HepG2 (cell line): ENCODE results near the gene GALNT5. TPM values are rescaled to one million over a fixed set of nuclear protein-coding genes. Genes with fewer than 3 reads are reported as not detected.

ENCODE experiments used
- ATAC-seq: fragments of 200-7000 bp; cut with Tn5 transposase; 3 replicates; pipeline ENCODE4 v1.9.1; 2020; ENCODE audit warnings: mild to moderate bottlenecking, moderate library complexity
- BruUV-seq: library from RNA; stranded (reverse); fragments of 400-500 nt; replicated peaks from 2 replicates; lab custom pipeline; 2021; lab: Mats Ljungman, UMichigan
- CTCF ChIA-PET: fragments of 300-600 bp; formaldehyde crosslinking; extraction: SDS; loops from one replicate; lab custom pipeline; 2021; ENCODE audit warnings: low total read pairs, inconsistent platforms, low intra/inter-chr PET ratio; lab: Yijun Ruan, JAX
- POLR2A ChIA-PET: fragments of 350-600 bp; sonication (Branson Sonifier 250); formaldehyde crosslinking; loops from one replicate; lab custom pipeline; 2020; ENCODE audit warnings: antibody characterized with exemption, inconsistent platforms; lab: Yijun Ruan, JAX
- DNase-seq: peaks from one replicate; pipeline ENCODE4 v3.0.0-alpha.2; 2015; ENCODE audit warnings: low spot score
- FAIRE-seq: peaks from 3 replicates; lab custom pipeline; 2011; peaks lifted over from hg19 to GRCh38; lab: Jason Lieb, UNC
- H2AFZ ChIP-seq: one replicate; pipeline ENCODE4 v1.6.1; 2011; ENCODE audit warnings: low read length, inconsistent platforms
- H3K27ac ChIP-seq: fragments of 300-600 bp; 3 replicates; pipeline ENCODE4 v1.8.0; 2011; ENCODE audit warnings: mixed run types, mild to moderate bottlenecking, mixed read lengths, low read length, inconsistent platforms; ENCODE audit not compliant: insufficient read depth; ENCODE audit errors: extremely low read length
- H3K27me3 ChIP-seq, 2 experiments: fragments of 200-600 bp in 1 of 2; 2 replicates in 1 of 2; 3 replicates in 1 of 2; pipeline versions ENCODE4 v1.6.0 to v1.8.0; 2011; ENCODE audit warnings: low read length in 2 of 2, mild to moderate bottlenecking in 2 of 2, moderate library complexity in 2 of 2, inconsistent platforms in 1 of 2; ENCODE audit not compliant: insufficient read depth in 2 of 2, control insufficient read depth in 1 of 2
- H3K36me3 ChIP-seq, 2 experiments: fragments of 200-600 bp in 1 of 2; replicated peaks in 1 of 2; 2 replicates in 1 of 2; 3 replicates in 1 of 2; pipeline versions ENCODE4 v1.5.1 to v1.8.0; 2011; ENCODE audit warnings: low read length in 2 of 2, inconsistent platforms in 1 of 2; ENCODE audit not compliant: insufficient read depth in 2 of 2, control insufficient read depth in 1 of 2
- H3K4me1 ChIP-seq: 2 replicates; pipeline ENCODE4 v1.5.1; 2012; ENCODE audit warnings: low read length, inconsistent platforms; ENCODE audit not compliant: insufficient read depth
- H3K4me2 ChIP-seq: 2 replicates; pipeline ENCODE4 v1.6.0; 2011; ENCODE audit warnings: low read depth, low read length, inconsistent platforms
- H3K4me3 ChIP-seq, 3 experiments: fragments of 200-600 bp in 1 of 3; sonication (generic), shearing (Covaris generic) in 1 of 3; replicated peaks in 1 of 3; 2 replicates each; pipeline ENCODE4 v1.5.1; 2011 to 2016; ENCODE audit warnings: low read length in 3 of 3, inconsistent platforms in 2 of 3, low read depth in 2 of 3, mild to moderate bottlenecking in 2 of 3, control low read depth in 1 of 3, mixed read lengths in 1 of 3; ENCODE audit not compliant: insufficient read depth in 1 of 3
- H3K79me2 ChIP-seq: one replicate; pipeline ENCODE4 v1.6.1; 2011; ENCODE audit warnings: low read length, inconsistent platforms; ENCODE audit not compliant: insufficient read depth
- H3K9ac ChIP-seq: 2 replicates; pipeline ENCODE4 v1.6.0; 2011; ENCODE audit warnings: mild to moderate bottlenecking, low read depth, low read length, inconsistent platforms; ENCODE audit not compliant: insufficient read depth
- H3K9me3 ChIP-seq: 2 replicates; pipeline ENCODE4 v1.5.1; 2012; ENCODE audit warnings: mild to moderate bottlenecking, low read length
- H4K20me1 ChIP-seq: 2 replicates; pipeline ENCODE4 v1.6.0; 2011; ENCODE audit warnings: inconsistent platforms, mild to moderate bottlenecking, low read length, moderate library complexity; ENCODE audit not compliant: insufficient read depth
- GATA4 ChIP-seq: sonication (generic); IDR thresholded peaks from 2 replicates; pipeline ENCODE4 v1.6.1; 2016; ENCODE audit warnings: antibody characterized with exemption, low read depth, borderline replicate concordance
- HNF1B ChIP-seq: sonication (generic); formaldehyde crosslinking; IDR thresholded peaks from 2 replicates; pipeline ENCODE4 v1.5.1; 2020; ENCODE audit warnings: mild to moderate bottlenecking, moderate library complexity, missing genetic modification reagents
- IKZF5 ChIP-seq: IDR thresholded peaks from 2 replicates; pipeline ENCODE4 v1.6.1; 2018; ENCODE audit warnings: missing genetic modification reagents, mild to moderate bottlenecking, missing compliant biosample characterization
- MIXL1 ChIP-seq: IDR thresholded peaks from 2 replicates; pipeline ENCODE4 v1.6.1; 2016
- RFX1 ChIP-seq: fragments of 450-650 bp; IDR thresholded peaks from 2 replicates; pipeline ENCODE4 v1.6.1; 2017
- SIN3A ChIP-seq: IDR thresholded peaks from 2 replicates; pipeline ENCODE4 v1.6.1; 2011; ENCODE audit warnings: low read depth, mild to moderate bottlenecking, control low read depth, low read length, borderline replicate concordance
- SPEN ChIP-seq: sonication (generic); formaldehyde crosslinking; IDR thresholded peaks from 2 replicates; pipeline ENCODE4 v1.5.1; 2020; ENCODE audit warnings: low read depth, mild to moderate bottlenecking, missing genetic modification reagents
- ZFP36L1 ChIP-seq: sonication (generic); formaldehyde crosslinking; IDR thresholded peaks from 2 replicates; pipeline ENCODE4 v1.8.0; 2022; ENCODE audit warnings: mild to moderate bottlenecking, missing genetic modification reagents, moderate library complexity
- ZFP62 ChIP-seq: sonication (generic); formaldehyde crosslinking; IDR thresholded peaks from 2 replicates; pipeline ENCODE4 v1.4.0; 2020; ENCODE audit warnings: missing genetic modification reagents
- ZMAT3 ChIP-seq: sonication (generic); formaldehyde crosslinking; conservative IDR thresholded peaks from 2 replicates; pipeline ENCODE4 v1.7.0; 2021; ENCODE audit warnings: missing genetic modification reagents
- ZNF33B ChIP-seq: sonication (generic); formaldehyde crosslinking; IDR thresholded peaks from 2 replicates; pipeline ENCODE4 v1.5.1; 2020; ENCODE audit warnings: mild to moderate bottlenecking, missing genetic modification reagents
- ZNF543 ChIP-seq: sonication (generic); formaldehyde crosslinking; IDR thresholded peaks from 2 replicates; pipeline ENCODE4 v1.4.0; 2020; ENCODE audit warnings: mild to moderate bottlenecking, missing genetic modification reagents
- ZNF746 ChIP-seq: sonication (generic); formaldehyde crosslinking; IDR thresholded peaks from 2 replicates; pipeline ENCODE4 v1.8.0; 2022; ENCODE audit warnings: mild to moderate bottlenecking, missing genetic modification reagents
- WGBS: methylation state at CpG from one replicate; pipeline ENCODE4 v1.1.6; 2017; ENCODE audit warnings: low lambda C conversion rate; 5-methylcytosine and 5-hydroxymethylcytosine counted together
- in situ Hi-C: cut with HindIII; loops from 2 replicates; pipeline ENCODE4 v1.10.0; 2017; ENCODE audit warnings: low pct_unique_long_range_greater_than_20kb; ENCODE audit not compliant: extremely low pct_ligation_motif_present
- intact Hi-C: fragments of 100-400 bp; cut with micrococcal nuclease; formaldehyde crosslinking; loops from one replicate; pipeline ENCODE4 v1.10.0; 2022; ENCODE audit not compliant: unreplicated experiment
- polyA plus RNA-seq, 8 experiments: library from polyadenylated mRNA; depleted of rRNA in 3 of 8; stranded (reverse) in 7 of 8; unstranded in 1 of 8; fragments of >200 nt; fragmentation: Illumina TruSeq in 4 of 8; extraction: Trizol in 4 of 8; gene quantifications; 2 replicates each; pipeline versions ENCODE4 v1.2.1 to v1.2.3, GENCODE V29; 2011 to 2016; ENCODE audit warnings: low read depth in 4 of 8, missing spikeins in 1 of 8, mixed read lengths in 1 of 8; ENCODE audit not compliant: insufficient read depth in 1 of 8
- total RNA-seq, 5 experiments: library from RNA; depleted of rRNA; stranded (reverse); fragments of >200 nt; fragmentation: Illumina TruSeq; extraction: Trizol; gene quantifications; 2 replicates each; pipeline ENCODE4 v1.2.3, GENCODE V29; 2016; ENCODE audit warnings: low read depth in 1 of 5

GALNT5 gene
- total and polyA plus RNA-seq, 2 of the 13 experiments (the other 11 are each of a cell fraction or from before 2014, with no cell fraction given), result not detected

- DNase-seq (no peak), ATAC-seq (no peak), FAIRE-seq (no peak)
- no peaks in the 10 kb centered on the region for H3K9me3 ChIP-seq
- no peak overlapping the region for H3K4me3 ChIP-seq
- H2AFZ ChIP-seq, result no peak overlapping the region
- no peak overlapping the region for H3K9ac ChIP-seq
- ChIA-PET POLR2A (no interaction called here), CTCF (no interaction called here)
- H3K27ac ChIP-seq, result no peak overlapping the region
- in situ Hi-C loops (no loop called here), intact Hi-C loops (no loop called here)
- no peaks in the 10 kb centered on the region for H3K79me2 ChIP-seq
- no peaks in the 10 kb centered on the region for H3K36me3 ChIP-seq
- no peaks in the 10 kb centered on the region for H3K27me3 ChIP-seq
- TF ChIP-seq IKZF5 (CRISPR knock-in tag) (no peak), ZNF746 (CRISPR knock-in tag) (no peak), RFX1 (no peak), SPEN (CRISPR knock-in tag) (no peak), ZNF33B (CRISPR knock-in tag) (no peak)
- no peak overlapping the region for H3K4me2 ChIP-seq
- BruUV-seq, result no TSS peak
- no peaks in the 10 kb centered on the region for H3K4me1 ChIP-seq
- WGBS, result 1% methylated on average over 4 of the region's 4 CpGs
- H4K20me1 ChIP-seq, result no peaks in the 10 kb centered on the region
Measured at GRCh38 chr2:157250836-157251235, 6.7 kb upstream of the GALNT5 start.

- DNase-seq (no peak), ATAC-seq (no peak), FAIRE-seq (no peak)
- Histone ChIP-seq H3K79me2 (no peaks in the 10 kb centered on the region), H3K27me3 (no peaks in the 10 kb centered on the region), H3K4me3 (no peak overlapping the region), H3K4me1 (no peaks in the 10 kb centered on the region), H4K20me1 (no peaks in the 10 kb centered on the region), H3K9me3 (no peaks in the 10 kb centered on the region), H3K4me2 (no peak overlapping the region), H3K27ac (no peak overlapping the region), H3K36me3 (no peaks in the 10 kb centered on the region), H3K9ac (no peak overlapping the region), H2AFZ (no peak overlapping the region)
- ChIA-PET CTCF (no interaction called here), POLR2A (no interaction called here)
- in situ Hi-C loops, result no loop called here
- intact Hi-C loops, result no loop called here
- 5% methylated on average over 2 of the region's 2 CpGs for WGBS
- no TSS peak for BruUV-seq
- TF ChIP-seq ZFP36L1 (CRISPR knock-in tag), result no peak
- TF ChIP-seq ZNF543 (CRISPR knock-in tag), result no peak
- TF ChIP-seq ZMAT3 (CRISPR knock-in tag), result no peak
- TF ChIP-seq MIXL1 (CRISPR knock-in tag), result no peak
- TF ChIP-seq HNF1B (CRISPR knock-in tag), result no peak
- no peak for TF ChIP-seq SIN3A
- no peak for TF ChIP-seq ZFP62 (CRISPR knock-in tag)
- no peak for TF ChIP-seq GATA4
Measured at GRCh38 chr2:157251932-157252331, 5.6 kb upstream of the GALNT5 start.
